Endothelial cell (in vitro differentiated cells): ENCODE results near the gene FBL. TPM values are rescaled to one million over a fixed set of nuclear protein-coding genes. Genes with fewer than 3 reads are reported as not detected.

Experiments used
- DNase-seq: peaks from one replicate; pipeline ENCODE4 v3.0.0; 2021; ENCODE audit warnings: low spot score
- H3K27ac Mint-ChIP-seq: one replicate; pipeline ENCODE4 v1.8.0; 2021; ENCODE audit warnings: mixed read lengths, inconsistent platforms; ENCODE audit not compliant: unreplicated experiment
- H3K27me3 Mint-ChIP-seq: one replicate; pipeline ENCODE4 v1.8.0; 2021; ENCODE audit warnings: mild to moderate bottlenecking, moderate library complexity, mixed read lengths, inconsistent platforms; ENCODE audit not compliant: unreplicated experiment
- H3K36me3 Mint-ChIP-seq: one replicate; pipeline ENCODE4 v1.8.0; 2021; ENCODE audit warnings: mild to moderate bottlenecking, low read depth, mixed read lengths, inconsistent platforms; ENCODE audit not compliant: unreplicated experiment
- H3K4me1 Mint-ChIP-seq: one replicate; pipeline ENCODE4 v1.8.0; 2021; ENCODE audit warnings: mild to moderate bottlenecking, mixed read lengths, inconsistent platforms; ENCODE audit not compliant: unreplicated experiment
- H3K4me3 Mint-ChIP-seq: one replicate; pipeline ENCODE4 v1.8.0; 2021; ENCODE audit warnings: mild to moderate bottlenecking, mixed read lengths, inconsistent platforms; ENCODE audit not compliant: unreplicated experiment
- H3K9me3 Mint-ChIP-seq: one replicate; pipeline ENCODE4 v1.8.0; 2021; ENCODE audit warnings: mixed read lengths, inconsistent platforms; ENCODE audit not compliant: unreplicated experiment
- CTCF ChIP-seq: fragments of 200-600 bp; sonication (generic); IDR thresholded peaks from one replicate; pipeline ENCODE4 v1.5.0; 2021; ENCODE audit warnings: antibody characterized with exemption; ENCODE audit not compliant: unreplicated experiment
- total RNA-seq: library from RNA; stranded (reverse); fragmentation: NEBNext Ultra II Directional; extraction: Animal tissue kit (Norgen Biotek cat#: 25700); gene quantifications from one replicate; pipeline ENCODE4 v1.2.1, GENCODE V29; 2021; ENCODE audit not compliant: unreplicated experiment

The FBL gene
- total RNA-seq, 1 donor from 2014 or later = 271 TPM

GRCh38 chr19:39833464-39834286 lies 12.5 kb downstream of the FBL start, which contains the start of gene DYRK1B:
TSS of gene DYRK1B (minus strand) at chr19:39834162. CDS start at chr19:39831867, 2,295 bp downstream.
- H3K4me3 Mint-ChIP-seq = peak within 1 kb of the TSS; percentile 96
- H3K9me3 Mint-ChIP-seq = no peaks in the 10 kb centered on the region
- peaks cover 17% of the 10 kb centered on the region for H3K4me1 Mint-ChIP-seq
- H3K27ac Mint-ChIP-seq = peak within 1 kb of the TSS; percentile 97
- peaks cover 54% of the 10 kb centered on the region for H3K36me3 Mint-ChIP-seq
- no peak for TF ChIP-seq CTCF
- peaks cover 21% of the 10 kb centered on the region for H3K27me3 Mint-ChIP-seq
- DNase-seq = peak; percentile 96

- no peaks in the 10 kb centered on the region for H3K9me3 Mint-ChIP-seq
- peak overlapping the region; percentile 96 for H3K4me3 Mint-ChIP-seq
- peaks cover 57% of the 10 kb centered on the region for H3K36me3 Mint-ChIP-seq
- DNase-seq = no peak
- peaks cover 19% of the 10 kb centered on the region for H3K27me3 Mint-ChIP-seq
- H3K27ac Mint-ChIP-seq = peak overlapping the region; percentile 97
- TF ChIP-seq CTCF = no peak
- H3K4me1 Mint-ChIP-seq = peaks cover 17% of the 10 kb centered on the region
Measured at GRCh38 chr19:39833160-39833463, 13.1 kb downstream of the FBL start.

GRCh38 chr19:39832341-39833083 lies 13.7 kb downstream of the FBL start:
- Mint-ChIP-seq H3K27ac (peak overlapping the region; percentile 97), H3K27me3 (peaks cover 21% of the 10 kb centered on the region), H3K4me3 (peak overlapping the region; percentile 96), H3K9me3 (no peaks in the 10 kb centered on the region), H3K36me3 (peaks cover 52% of the 10 kb centered on the region), H3K4me1 (peaks cover 17% of the 10 kb centered on the region)
- no peak for DNase-seq
- no peak for TF ChIP-seq CTCF

- Mint-ChIP-seq H3K36me3 (peaks cover 47% of the 10 kb centered on the region), H3K9me3 (no peaks in the 10 kb centered on the region), H3K4me3 (peak overlapping the region; percentile 96), H3K4me1 (peaks cover 17% of the 10 kb centered on the region), H3K27me3 (peaks cover 21% of the 10 kb centered on the region), H3K27ac (peak overlapping the region; percentile 97)
- DNase-seq = no peak
- no peak for TF ChIP-seq CTCF
Measured at GRCh38 chr19:39831679-39832078, 14.5 kb downstream of the FBL start.

- peaks cover 17% of the 10 kb centered on the region for H3K4me1 Mint-ChIP-seq
- H3K36me3 Mint-ChIP-seq = peaks cover 46% of the 10 kb centered on the region
- H3K27me3 Mint-ChIP-seq = peaks cover 23% of the 10 kb centered on the region
- no peaks in the 10 kb centered on the region for H3K9me3 Mint-ChIP-seq
- no peak for TF ChIP-seq CTCF
- H3K27ac Mint-ChIP-seq = peak overlapping the region; percentile 34
- no peak for DNase-seq
- H3K4me3 Mint-ChIP-seq = peak overlapping the region; percentile 38
Measured at GRCh38 chr19:39830847-39831246, 15.3 kb downstream of the FBL start.
